ENCODE data around the gene FRMD6. TPM values are rescaled to one million over a fixed set of nuclear protein-coding genes. Genes with fewer than 3 reads are reported as not detected.
"Not testable (repeated sequence)": the region's sequence is repeated elsewhere in the genome, so short reads cannot be mapped to it uniquely, and the experiment has no call there.

FRMD6 gene
- total RNA-seq, 4 donors from 2014 or later = 13.5 to 25.7 (median 19.3) TPM

DNA sequence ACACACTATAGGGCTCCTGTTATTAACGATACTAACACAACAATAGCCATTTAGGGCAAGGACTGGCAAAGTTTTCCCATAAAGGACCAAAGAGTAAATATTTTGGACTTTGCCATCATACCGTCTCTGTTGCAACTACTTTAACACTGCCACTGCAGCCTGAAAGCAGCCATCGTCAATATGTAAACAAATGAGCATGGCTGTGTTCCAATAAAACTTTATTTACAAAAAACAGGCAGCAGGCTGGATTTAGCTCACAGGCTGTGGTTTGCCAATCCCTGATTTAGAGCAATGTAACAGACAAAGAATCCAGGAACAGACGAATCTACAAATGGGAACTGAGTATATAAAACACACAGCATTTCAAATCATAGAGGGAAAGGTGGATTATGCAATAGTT, 84.1 kb downstream of the FRMD6 start:
- ATAC-seq (ENCODE audit: low FRiP score) (no peak), DNase-seq (ENCODE audit: low spot score) (no peak)
- TF ChIP-seq, protein P1, sequence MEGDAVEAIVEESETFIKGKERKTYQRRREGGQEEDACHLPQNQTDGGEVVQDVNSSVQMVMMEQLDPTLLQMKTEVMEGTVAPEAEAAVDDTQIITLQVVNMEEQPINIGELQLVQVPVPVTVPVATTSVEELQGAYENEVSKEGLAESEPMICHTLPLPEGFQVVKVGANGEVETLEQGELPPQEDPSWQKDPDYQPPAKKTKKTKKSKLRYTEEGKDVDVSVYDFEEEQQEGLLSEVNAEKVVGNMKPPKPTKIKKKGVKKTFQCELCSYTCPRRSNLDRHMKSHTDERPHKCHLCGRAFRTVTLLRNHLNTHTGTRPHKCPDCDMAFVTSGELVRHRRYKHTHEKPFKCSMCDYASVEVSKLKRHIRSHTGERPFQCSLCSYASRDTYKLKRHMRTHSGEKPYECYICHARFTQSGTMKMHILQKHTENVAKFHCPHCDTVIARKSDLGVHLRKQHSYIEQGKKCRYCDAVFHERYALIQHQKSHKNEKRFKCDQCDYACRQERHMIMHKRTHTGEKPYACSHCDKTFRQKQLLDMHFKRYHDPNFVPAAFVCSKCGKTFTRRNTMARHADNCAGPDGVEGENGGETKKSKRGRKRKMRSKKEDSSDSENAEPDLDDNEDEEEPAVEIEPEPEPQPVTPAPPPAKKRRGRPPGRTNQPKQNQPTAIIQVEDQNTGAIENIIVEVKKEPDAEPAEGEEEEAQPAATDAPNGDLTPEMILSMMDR (IDR thresholded peaks at IDR 0.05) = no peak

DNA sequence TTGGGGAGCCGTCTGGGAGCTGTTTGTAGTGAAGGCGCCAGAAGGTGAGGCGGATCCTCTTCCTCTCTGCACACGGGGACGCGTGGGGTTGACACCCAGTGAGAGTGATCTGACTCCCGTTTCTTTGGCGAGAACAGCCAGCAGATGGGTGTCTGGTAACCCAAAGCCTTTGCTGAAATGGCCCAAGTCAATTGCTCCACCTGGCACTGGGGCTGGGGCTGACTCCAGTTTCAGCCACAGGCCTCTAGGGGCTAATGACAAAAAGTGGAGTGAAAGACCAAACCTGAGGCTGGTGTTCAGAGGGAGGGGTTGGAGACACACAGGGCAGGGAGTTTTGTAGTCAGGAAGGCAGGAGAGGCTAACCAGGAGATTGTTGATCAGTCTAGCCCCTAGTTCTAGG, 87.0 kb downstream of the FRMD6 start:
- no peak for ATAC-seq (ENCODE audit: low FRiP score)
- DNase-seq (ENCODE audit: low spot score) = no peak
- TF ChIP-seq, protein P1 (IDR thresholded peaks at IDR 0.05) = no peak

DNA sequence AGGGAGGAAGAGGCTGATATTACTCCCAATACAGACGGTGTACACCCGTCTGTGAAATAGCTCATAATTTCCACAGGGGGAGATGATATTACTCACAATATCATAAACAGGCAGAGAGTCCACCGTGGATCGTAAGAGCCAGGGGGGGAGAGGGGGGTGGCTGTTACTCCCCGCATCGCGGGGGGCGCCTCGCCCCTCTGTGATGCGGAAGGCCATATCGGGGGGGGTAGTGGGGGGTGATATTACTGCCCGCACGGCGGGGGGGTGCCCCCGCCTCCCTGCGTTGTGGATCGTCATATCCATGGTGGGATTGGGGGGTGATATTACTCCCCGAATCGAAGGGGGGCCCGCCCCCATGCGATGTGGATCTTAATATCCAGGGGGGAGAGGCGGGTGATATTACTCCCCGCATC, 91.9 kb downstream of the FRMD6 start:
- TF ChIP-seq, protein P1 (IDR thresholded peaks at IDR 0.05) = no peak
- no peak for ATAC-seq (ENCODE audit: low FRiP score)
- no peak for DNase-seq (ENCODE audit: low spot score)

DNA sequence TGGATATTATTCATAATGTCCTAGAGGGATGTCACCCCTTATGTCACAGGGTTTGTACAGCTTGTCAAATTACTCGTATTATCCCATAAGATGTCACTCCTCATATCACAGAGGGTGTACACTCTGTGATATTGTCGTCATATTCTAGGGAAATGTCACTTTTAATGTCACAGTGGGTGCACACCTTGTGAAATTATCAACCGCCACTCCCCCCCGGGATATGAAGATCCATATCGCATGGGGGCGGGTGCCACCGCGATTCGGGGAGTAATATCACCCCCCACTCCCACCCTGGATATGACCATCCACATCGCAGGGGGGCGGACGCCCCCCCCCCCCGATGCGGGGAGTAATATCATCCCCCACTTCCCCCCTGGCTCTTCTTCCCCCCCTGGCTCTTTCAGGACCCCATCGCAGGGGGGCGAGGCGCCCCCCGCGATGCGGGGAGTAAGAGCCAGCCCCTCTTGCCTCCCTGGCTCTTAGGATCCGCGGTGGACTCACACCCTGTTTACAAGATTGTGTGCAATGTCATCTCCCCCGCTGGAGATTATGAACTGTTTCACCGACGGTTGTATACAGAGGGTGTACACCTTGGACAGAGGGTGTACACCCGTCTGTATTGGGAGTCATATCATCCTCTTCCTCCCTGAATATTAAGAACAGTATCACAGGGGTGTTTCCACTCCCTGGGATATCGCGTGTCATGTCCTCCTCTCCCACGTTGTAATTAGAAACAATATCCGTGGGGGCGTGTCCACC, 92.8 kb downstream of the FRMD6 start:
- DNase-seq (ENCODE audit: low spot score) (no peak), ATAC-seq (ENCODE audit: low FRiP score) (no peak)
- TF ChIP-seq, protein P1 (IDR thresholded peaks at IDR 0.05) = no peak

DNA sequence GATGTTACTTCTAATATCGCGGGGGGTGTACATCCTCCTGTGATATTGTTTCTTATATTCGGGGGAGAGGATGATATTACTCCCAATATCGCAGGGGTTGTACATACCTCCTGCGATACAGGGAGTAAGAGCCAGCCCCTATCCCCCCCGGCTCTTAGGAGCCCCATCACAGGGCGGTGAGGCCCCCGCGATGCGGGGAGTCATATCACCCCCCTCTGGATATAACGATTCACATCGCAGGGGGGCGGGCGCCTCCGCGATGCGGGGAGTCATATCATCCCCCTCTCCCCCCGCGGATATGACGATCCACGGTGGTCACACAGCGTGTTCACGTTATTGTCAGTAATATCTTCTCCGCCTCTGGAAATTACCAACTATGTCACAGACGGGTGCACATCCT, 95.1 kb downstream of the FRMD6 start:
- ATAC-seq (ENCODE audit: low FRiP score); DNase-seq (ENCODE audit: low spot score): not testable (repeated sequence)

DNA sequence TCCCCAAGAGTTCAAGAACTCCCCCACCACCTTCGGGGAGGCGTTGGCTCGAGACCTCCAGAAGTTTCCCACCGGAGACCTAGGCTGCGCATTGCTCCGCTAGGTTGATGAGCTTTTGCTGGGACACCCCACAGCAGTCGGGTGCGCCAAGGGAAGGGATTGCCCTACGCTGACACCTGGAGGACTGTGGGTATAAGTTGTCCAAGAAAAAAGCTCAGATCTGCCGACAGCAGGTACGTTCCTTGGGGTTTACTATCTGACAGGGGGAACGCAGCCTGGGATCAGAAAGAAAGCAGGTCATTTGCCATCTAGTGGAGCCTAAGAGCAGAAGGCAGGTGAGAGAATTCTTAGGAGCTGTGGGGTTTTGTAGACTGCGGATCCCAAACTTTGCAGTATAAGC, 98.8 kb downstream of the FRMD6 start:
- TF ChIP-seq, protein P1 (IDR thresholded peaks at IDR 0.05) = no peak
- no peak for ATAC-seq (ENCODE audit: low FRiP score)
- DNase-seq (ENCODE audit: low spot score) = no peak

DNA sequence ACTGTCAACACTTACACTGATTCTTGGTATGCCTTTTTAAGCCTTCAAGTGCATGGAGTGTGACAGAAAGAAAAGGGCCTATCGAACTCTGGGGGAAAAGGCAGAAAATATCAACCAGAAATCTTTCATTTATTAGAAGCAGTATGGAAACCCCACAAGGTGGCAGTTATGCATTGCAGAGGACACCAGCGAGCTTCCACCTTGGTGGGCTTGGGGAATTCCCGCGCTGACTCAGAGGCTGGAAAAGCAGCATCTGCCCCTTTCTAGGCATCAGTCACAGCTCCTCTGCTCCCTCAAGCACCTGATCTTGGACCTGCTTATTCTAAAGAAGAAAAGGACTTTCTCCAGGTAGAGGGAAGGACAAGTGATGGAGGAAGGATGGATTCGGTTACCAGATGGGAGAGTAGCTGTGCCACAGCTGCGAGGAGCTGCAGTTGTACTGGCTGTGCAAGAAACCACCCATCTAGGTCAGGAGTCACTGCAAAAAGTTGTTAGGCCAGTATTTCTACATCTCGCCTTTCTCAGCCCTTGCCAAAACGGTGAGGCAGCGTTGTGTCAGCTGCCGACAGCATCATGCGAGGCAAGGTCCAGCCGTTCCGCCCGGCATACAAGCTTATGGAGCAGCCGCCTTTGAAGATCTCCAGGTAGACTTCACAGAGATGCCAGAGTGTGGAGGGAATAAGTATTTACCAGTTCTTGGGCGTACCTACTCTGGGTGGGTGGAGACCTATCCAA, 100.1 kb downstream of the FRMD6 start:
- DNase-seq (ENCODE audit: low spot score); ATAC-seq (ENCODE audit: low FRiP score): not testable (repeated sequence)

DNA sequence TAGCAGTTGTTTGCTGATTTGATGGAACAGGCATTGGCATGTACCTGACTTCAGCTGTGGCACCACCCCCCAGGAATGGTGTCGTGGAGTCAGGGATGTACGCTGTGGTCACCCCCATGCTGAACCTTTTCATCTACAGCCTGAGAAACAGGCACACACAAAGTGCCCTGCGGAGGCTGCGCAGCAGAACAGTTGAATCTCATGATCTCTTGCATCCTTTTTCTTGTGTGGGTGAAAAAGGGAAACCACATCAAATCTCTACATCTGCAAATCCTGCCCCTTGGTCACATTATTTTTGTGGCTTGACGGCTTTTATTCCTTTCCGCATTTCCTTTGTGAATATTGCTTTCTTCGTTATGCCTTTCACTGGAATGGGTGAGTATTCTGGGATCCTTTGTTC, 106.0 kb downstream of the FRMD6 start:
- not testable (repeated sequence) for ATAC-seq (ENCODE audit: low FRiP score); DNase-seq (ENCODE audit: low spot score)
